Right lung (tissue), 5 donors: ENCODE data around the gene PTPRR. TPM values are rescaled to one million over a fixed set of nuclear protein-coding genes. Genes with fewer than 3 reads are reported as not detected.

Source experiments
- DNase-seq, 2 donors: peaks; one replicate each; pipeline ENCODE4 v3.0.0-alpha.2; 2013
- polyA plus RNA-seq, 5 donors: library from polyadenylated mRNA; unstranded; fragments of 120-200 nt; gene quantifications; one replicate each; pipeline versions ENCODE4 v1.2.1 to v1.2.3, GENCODE V29; 2013; ENCODE audit warnings: inconsistent platforms in 1 of 5, low replicate concordance in 1 of 5; ENCODE audit not compliant: insufficient read length in 5 of 5, insufficient read depth in 1 of 5

Gene PTPRR
- polyA plus RNA-seq, 5 donors = 0.10 to 0.32 (median 0.18) TPM

- DNase-seq = no peak
Measured at GRCh38 chr12:70695361-70696023, 225.0 kb downstream of the PTPRR start.

- no peak for DNase-seq
Measured at GRCh38 chr12:70692681-70693288, 227.8 kb downstream of the PTPRR start.

GRCh38 chr12:70691018-70691672, 229.4 kb downstream of the PTPRR start:
- no peak for DNase-seq

DNA sequence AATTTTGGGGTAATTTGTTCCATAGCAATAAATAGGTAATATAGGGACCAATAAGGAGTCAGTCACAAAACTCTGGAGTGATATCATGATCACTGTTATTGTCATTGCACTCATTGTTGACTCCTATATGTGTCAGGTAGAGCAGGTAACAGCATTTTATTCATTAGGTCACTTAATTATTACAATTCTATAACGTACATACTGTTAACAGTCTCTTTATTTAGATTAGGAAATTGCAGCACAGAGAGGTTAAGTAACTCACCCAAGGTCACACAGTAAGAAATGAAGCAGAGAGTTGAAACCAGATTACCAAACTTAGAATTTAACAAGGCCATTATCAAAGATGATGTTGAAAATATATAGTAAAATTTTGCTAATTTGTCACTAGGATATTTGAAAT, 233.6 kb downstream of the PTPRR start:
- DNase-seq = no peak

GRCh38 chr12:70686299-70686698, 234.2 kb downstream of the PTPRR start:
- no peak for DNase-seq

DNA sequence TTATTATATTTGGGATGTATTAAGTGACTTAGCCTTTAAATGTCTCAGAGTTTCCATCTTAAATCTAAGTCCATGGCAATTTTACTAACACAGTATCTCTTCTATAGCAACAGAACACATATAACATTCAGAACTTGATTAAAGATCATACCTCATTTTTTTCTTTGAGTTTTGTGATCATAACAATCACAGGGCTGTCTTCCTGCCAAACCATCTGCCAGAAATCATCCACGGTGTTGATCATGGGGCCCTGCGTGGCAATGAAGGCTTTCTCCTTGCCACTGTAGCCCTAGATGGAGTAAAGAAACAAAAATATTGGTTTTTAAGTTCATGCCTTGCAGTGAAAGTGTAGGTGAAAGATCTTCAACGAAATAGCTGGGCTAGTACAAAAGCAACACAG, 236.6 kb downstream of the PTPRR start:
- DNase-seq = no peak

DNA sequence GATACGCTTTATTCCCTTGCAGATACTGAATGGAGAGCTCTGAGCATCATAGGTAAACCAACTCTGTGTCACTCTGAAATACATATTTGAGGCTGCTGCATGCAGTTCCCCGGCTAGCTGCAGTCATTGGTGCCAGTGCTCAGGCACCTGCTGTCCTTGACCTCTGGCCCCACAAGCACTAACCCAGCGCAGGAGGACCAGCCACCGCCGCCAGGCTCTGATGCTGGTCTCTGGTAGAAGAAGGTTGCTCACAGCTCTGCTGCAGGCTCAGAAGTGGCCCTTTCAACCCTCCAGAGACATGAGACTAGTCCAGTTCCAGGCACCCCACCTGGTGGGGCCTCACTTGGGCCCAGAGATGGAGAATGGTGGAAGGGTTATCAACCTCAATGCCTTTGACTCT, 248.8 kb downstream of the PTPRR start:
- no peak for DNase-seq

DNA sequence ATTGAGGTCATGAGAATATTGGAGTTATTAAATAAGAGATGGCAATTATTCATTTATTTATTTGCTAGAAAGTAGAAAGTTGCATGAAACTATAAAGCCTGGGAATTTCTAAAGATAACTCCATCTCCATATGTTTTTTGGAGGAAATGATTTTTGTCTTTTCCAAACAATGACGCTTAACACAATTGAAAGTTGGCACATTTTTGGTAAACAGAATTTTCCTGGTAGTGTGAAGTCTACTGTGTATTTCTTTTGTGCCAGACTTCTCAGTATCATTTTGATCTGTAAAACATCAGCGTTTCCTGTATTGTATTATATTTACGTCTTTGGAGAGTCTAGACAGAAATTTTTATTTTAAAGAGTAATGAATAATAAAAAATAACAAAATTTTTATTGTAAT, 249.6 kb downstream of the PTPRR start:
- DNase-seq = no peak

DNA sequence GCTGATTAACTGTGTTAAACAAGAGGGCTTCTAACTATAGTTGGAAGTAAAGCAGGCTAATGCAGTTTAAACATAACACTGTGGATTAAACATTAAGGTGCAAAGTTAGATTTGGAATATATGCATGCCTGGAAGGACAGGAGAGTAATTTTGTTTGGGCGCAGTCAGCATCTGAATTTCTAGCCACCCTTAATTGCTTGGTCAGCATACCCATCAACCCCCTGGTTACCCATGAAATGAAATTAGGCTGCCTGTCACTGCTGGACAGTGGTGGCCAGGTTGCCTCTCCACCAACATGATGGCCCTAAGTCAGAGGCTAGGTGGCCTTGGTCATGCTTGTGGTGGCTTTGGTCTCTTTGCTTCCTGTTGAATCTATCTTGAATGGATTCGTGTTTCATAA, 253.3 kb downstream of the PTPRR start:
- no peak for DNase-seq

GRCh38 chr12:70666364-70666763, 254.2 kb downstream of the PTPRR start:
- no peak for DNase-seq

- no peak for DNase-seq
Measured at GRCh38 chr12:70664465-70664881, 256.1 kb downstream of the PTPRR start.

GRCh38 chr12:70663838-70664237, 256.7 kb downstream of the PTPRR start:
- no peak for DNase-seq

GRCh38 chr12:70661466-70662161, 258.9 kb downstream of the PTPRR start:
- DNase-seq = no peak

- DNase-seq = no peak
Measured at GRCh38 chr12:70660620-70661219, 259.8 kb downstream of the PTPRR start.

DNA sequence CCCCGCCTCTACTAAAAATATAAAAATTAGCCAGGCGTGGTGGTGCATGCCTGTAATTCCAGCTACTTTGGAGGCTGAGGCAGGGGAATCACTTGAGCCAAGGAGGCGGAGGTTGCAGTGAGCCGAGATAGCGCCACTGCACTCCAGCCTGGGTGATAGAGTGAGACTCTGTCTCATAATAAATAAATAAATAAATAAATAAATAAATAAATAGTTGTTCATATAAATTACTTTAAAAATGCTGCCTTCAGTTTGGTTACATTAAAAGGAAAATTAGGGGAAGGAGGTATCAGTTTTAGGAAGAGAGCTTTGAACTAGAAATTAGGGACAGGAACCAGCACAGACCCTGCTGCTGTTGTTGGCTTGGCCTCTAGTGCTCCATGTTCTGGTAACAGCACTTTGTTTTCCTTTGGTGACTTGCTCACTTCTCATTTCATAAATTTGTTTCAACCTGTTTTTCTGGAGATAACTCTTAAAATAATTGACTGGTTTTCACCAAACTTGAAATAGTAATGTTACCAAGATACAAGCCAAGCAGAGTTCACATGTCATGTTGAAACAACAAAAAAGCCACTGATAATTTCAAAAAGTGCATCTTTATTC, 260.4 kb downstream of the PTPRR start:
- DNase-seq = no peak

GRCh38 chr12:70659077-70659606, 261.4 kb downstream of the PTPRR start:
- DNase-seq = no peak

DNA sequence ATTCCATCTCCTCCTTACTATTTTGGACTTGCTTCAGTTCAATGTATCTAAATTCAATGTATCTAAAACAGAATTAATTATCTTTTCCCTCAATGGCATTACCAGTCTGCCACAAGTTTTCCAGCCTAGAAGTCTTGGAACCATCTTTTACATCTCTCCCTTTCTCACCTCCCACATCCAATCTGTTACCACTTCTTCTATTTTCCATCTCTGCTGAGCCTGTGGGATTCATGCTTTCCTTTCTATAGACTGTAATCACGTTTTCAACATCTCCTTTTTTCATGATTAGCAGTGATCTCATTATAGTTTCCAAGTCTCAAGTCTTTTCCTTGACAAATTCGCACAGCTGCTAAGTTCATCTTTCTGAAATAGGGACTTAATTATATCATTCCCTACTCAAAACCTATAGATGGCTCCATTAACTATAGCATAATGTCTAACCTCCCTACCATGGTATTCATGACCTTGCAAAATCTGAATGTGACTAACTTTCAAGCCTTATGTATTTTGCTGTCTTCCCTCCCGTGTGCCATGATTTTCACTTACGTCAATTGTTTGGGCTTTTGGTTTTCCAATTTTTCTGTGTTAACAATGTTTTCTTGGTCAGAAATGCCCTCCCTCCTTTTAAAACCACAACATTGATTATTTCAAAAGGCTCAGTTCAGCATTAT, 262.8 kb downstream of the PTPRR start:
- DNase-seq = no peak

DNA sequence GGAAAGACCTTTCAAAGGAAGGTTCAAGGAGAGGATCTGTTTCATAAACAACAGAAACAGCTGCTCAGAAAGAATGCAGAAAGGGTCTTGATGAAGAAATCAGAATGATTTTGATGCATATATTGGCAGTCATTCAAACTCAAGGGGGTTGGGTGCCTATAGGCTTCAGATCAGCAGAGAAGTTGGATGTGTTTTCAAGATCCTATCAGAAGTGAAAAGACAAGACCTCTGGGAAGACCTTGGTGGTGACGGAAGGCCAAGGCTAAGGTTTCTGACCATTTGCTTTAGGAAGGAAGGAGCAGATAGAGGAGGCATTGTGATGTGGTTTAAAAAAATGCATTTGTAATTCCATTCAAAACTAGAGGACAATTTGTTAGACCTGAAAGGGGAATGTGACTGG, 268.1 kb downstream of the PTPRR start:
- DNase-seq = no peak

- no peak for DNase-seq
Measured at GRCh38 chr12:70648831-70649230, 271.7 kb downstream of the PTPRR start.

- no peak for DNase-seq
Measured at GRCh38 chr12:70648191-70648590, 272.3 kb downstream of the PTPRR start.

DNA sequence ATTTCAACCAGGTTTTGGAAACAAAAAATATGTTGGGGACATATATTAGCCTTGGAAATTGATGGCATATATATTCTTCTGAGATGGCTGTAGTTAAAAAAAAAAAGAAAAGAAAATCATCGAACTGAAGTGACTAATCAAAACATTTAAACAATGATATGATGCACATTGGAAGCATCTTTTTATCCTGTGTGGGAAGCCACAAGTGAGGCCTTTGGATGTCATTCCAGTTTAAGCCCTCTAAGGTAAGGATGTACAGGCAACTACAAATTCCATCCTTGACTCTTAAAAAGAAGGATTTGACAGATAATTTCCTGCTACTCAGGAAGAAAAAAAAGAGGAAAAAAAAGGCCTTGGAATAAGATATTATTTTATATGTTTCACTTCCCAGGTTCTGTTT, 273.7 kb downstream of the PTPRR start:
- DNase-seq = no peak
